CD1c-positive myeloid dendritic cell (primary cell): ENCODE data around the gene SLC24A3.

ENCODE experiments used
- DNase-seq: peaks from one replicate; pipeline ENCODE4 v3.0.0-alpha.2; 2016; ENCODE audit errors: extremely low spot score

The SLC24A3 gene

GRCh38 chr20:19710336-19711120, 498.1 kb downstream of the SLC24A3 start:
- no peak for DNase-seq

DNA sequence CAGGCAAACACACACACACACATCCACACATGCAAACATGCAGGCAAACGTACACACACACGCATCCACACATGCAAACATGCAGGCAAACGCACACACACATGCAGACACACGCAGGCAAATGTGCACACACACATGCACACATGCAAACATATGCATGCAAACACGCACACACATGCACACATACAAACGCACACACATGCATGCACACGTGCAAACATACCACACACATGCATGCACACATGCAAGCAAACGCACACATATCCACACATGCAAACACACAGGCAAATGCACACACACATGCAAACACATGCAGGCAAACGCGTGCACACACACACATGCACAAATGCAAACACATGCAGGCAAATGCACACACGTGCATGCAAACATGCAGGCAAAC, 498.7 kb downstream of the SLC24A3 start:
- no peak for DNase-seq

GRCh38 chr20:19712721-19713260, 500.3 kb downstream of the SLC24A3 start:
- DNase-seq = no peak

GRCh38 chr20:19713822-19714578, 501.6 kb downstream of the SLC24A3 start:
- no peak for DNase-seq

- no peak for DNase-seq
Measured at GRCh38 chr20:19714579-19714840, 502.1 kb downstream of the SLC24A3 start.

DNA sequence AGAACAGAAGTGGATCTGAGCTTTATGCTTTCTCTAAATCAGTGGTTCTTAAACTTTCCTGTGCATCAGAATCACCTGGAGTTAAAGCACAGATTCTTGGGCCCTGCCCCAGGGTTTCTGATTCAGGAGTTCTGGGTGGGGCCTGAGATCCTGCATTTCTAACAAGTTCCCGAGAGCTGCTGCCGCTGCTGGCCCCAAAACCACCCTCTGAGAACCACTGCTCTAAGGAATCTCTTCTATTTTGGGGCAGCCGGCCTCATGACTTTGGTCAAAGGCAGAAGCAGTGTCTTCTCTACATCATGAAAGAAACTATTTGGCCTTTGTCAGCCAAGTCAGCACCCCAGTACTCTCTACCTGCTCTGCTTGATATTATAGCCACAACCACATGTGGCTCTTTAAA, 503.5 kb downstream of the SLC24A3 start:
- no peak for DNase-seq

- no peak for DNase-seq
Measured at GRCh38 chr20:19718880-19719279, 506.4 kb downstream of the SLC24A3 start.

- DNase-seq = no peak
Measured at GRCh38 chr20:19720991-19721390, 508.5 kb downstream of the SLC24A3 start.

DNA sequence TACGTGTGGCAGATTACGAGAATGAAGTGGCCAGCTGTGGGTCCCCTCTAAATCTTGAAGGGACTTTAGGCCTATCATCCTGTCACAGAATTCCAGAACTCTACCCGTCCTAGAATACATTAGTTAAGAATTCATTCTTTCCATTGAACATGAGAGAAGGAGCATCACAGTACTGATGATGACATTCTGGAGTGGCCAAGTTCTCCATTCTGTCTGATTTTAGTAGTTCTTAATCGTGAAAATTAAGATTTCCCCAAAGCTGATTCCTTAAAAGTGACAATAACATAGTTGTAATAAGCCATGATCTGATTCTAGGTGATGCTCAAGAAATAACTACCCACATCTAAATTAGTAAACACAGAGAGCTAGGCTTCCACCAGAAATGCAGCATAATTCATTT, 510.6 kb downstream of the SLC24A3 start:
- DNase-seq = no peak

DNA sequence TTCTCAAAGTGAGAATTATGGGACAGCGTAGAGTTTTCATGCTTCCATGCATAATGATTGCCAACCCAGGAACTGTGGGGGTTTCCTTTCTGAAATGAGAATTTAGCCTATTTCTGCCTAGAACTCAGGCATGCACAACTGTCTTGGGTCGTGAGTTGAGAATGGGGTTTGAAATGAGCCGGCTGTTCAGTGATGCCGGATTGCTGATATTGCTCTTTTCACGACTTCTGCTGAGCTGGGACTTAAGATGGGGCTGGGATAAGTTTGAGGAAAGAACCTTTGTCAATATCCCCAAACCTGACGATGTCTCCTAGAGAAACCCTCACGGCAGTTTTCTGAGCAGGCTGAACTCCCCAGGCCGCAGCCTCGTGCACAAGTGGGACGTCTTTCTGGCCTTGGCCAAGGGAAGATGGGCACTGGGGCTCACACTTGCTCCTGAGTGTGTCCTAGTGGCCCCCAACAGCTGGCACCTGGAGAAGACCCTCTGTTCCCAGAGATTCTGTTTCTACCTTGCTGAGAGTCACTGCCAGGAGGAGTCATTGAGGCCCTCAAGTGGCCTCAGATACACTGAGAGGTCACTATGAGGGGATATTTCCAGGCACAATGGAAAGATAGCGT, 511.5 kb downstream of the SLC24A3 start:
- DNase-seq = no peak

- no peak for DNase-seq
Measured at GRCh38 chr20:19725373-19725772, 512.9 kb downstream of the SLC24A3 start.

DNA sequence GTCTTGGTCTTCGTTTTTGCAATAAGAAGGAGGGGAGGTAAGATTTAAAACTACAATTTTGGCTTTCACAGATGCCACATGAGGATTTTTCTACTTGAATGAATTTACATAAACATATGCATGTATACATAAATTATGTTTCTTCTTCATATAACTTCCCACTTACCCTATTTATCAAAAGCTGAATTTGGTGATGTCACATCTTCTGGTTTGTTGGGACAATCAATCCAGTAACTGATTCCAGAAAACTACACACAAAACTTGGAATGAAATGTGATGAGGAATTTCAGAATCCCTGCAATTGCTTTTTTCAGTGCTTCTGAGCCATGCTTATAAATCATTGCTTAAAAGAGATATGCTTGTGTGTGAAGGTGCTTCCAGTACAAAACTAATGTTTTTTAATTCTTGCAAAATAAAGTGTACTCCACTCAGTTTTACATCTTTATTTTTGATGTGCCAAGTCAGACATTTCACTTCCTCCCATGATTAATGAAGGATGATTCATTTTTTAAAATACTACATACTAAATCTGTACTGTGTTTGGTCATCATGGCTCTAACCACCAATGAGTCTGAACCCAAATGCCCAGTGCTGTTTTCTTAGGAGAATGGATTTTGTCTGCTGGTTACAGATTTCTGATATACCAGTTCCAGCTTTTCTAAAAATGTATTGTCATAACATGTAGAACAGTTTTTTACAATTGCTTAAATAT, 513.5 kb downstream of the SLC24A3 start:
- peak; percentile 71 for DNase-seq

DNA sequence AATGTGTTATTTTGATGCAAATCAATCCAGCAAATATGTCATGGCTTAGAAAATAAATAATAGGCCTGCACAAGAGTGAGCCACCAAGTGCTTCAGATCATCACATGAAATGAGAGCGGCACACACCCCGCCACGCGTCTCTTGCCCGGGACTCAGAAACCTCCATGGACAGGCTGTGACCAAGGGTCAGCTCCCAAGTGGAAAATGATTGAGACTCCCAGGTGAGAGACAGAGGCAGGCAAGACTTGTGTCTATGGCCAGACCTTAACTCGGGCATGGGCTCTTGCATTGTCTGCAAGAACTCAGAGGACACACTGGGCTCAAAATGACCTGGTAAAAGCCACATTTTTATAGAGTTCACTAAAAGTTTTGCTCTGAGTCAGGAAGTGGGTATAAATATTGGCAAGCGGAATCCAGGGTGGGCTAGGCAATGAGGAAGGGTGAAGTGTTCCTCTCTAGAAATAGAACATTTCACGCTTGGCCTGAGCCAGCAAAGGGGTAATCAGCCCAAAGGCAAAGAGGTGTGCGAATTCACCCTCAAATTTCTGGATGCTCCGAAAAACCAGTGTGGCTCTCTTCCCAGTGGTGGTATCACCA, 514.9 kb downstream of the SLC24A3 start:
- DNase-seq = no peak

GRCh38 chr20:19729672-19730071, 517.2 kb downstream of the SLC24A3 start:
- DNase-seq = no peak

GRCh38 chr20:19730706-19731105, 518.3 kb downstream of the SLC24A3 start:
- no peak for DNase-seq

DNA sequence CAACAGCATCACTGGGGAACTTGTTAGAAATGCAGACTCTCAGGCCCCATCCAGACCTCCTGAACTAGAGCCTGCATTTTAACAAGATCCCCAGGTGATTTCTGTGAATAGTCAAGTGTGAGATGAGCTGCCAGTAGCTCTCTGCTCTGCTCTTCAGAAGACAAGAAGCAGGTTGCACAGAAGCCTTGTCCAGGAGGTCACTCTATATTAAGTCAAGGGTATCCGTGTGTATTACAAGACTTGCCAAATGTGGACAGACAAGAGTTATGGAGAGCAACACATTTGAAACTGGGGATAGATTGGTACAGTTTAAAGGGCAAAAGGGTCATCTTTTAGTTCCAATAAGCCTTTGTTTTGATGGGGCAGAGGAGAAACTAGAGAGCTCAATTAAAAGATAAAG, 522.4 kb downstream of the SLC24A3 start:
- no peak for DNase-seq

DNA sequence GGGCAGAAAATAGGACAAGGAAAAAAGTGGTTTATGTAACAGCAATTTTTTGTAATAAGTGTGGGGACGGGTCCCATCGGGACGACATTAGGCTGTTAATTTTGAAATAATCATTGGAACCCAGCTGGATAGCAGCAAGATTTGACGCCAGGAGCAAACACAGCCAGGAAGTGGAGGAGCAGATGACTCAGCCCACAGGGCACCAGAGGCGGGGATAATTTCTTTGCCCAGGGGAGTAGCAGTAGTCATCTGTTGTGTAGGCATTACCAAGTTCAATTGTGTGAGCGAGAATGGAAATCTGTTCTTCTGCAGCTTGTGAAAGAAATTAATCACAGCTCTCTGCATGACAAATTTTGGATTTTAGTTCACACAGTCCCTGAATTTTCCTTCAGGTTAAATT, 523.0 kb downstream of the SLC24A3 start:
- peak; percentile 83 for DNase-seq

DNA sequence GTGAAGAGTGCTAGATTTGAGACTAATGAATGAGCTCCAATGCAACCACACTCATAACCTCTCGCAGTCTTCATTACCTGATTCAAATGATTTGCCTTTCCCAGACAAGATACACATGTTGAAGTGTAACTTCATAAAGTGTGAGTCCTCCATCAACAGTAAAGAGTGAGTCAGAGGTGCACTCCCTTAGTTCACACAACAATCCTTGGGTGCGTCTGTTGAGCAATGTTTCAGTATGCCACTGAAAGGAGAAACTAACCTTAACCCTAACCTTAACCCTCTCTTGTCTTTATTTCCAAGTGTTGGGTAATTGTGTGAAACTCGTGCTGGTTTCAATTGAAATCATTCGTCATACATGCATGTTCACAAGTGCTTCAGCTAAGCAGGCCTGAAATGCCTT, 524.6 kb downstream of the SLC24A3 start:
- peak; percentile 91 for DNase-seq

DNA sequence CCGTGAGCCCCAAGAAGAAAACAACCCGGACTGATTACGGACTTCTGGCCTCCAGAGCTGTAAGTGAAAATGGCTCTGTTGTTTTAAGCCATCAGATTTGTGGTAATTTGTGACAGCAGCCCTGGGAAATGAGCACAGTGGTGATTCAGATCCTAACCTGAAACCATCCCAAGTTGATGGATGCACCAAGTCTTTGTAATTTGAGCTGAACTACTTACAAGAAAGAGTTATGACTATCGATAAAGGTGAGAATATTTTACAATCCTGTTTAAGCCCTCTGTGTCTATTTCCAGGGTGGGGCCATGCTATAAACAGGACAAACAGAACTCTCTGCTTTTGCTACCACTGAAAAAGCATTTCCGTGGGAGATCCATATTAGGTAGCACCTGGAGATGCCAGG, 526.5 kb downstream of the SLC24A3 start:
- DNase-seq = no peak

DNA sequence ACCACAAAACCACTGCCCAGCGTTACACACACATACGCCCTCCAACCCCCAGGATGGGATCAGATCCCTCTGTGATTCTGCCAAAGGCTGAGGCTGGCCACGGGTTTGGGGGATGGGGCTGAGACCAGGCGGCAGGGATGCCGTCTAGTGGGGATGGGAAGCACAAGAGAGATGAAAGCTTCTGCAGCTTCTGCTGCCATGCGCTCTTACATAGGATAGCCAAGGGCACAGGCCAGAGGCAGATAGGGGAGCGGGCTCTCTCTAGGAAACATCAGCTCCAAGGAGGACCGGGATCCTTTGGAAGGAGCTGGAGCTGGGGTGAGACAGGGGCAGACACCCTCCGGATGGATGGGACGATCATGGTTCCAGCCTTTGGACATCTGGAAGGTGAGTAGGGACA, 526.9 kb downstream of the SLC24A3 start:
- no peak for DNase-seq

DNA sequence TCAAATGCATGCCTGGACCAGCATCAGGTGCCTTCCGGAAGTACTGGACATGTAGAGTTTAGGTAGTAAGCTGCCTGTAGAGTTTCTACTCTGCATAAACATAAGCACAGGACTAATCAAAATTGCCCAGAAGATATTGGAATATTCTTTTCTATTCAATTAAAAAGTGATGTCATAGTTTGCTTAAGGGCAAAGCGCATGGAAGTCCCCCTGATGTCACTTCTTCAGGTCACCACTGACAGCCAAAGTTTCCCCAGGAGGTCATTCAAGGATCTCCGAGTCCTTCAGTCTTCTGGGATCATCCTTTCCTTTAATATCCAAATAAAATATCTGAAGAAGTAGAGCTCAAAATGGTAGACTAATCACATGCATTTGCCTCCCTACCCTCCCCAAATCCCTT, 528.1 kb downstream of the SLC24A3 start:
- no peak for DNase-seq

GRCh38 chr20:19741924-19742323, 529.5 kb downstream of the SLC24A3 start:
- no peak for DNase-seq
